ENCODE measurements around the gene TEAD1. TPM values are rescaled to one million over a fixed set of nuclear protein-coding genes. Genes with fewer than 3 reads are reported as not detected.

The TEAD1 gene
- total RNA-seq, 2 experiments from 2014 or later, result 0.25 to 0.83 TPM

- no peak for DNase-seq
- Mint-ChIP-seq H3K36me3 (ENCODE audit: low read depth) (no peaks in the 10 kb centered on the region), H3K4me1 (ENCODE audit: low read depth) (peaks cover 6% of the 10 kb centered on the region), H3K27me3 (peaks cover 12% of the 10 kb centered on the region), H3K9me3 (no peaks in the 10 kb centered on the region), H3K27ac (no peak overlapping the region), H3K4me3 (no peak overlapping the region)
- ATAC-seq, result no peak
- POLR2A ChIA-PET, result no interaction called here
- TF ChIP-seq, protein P1, sequence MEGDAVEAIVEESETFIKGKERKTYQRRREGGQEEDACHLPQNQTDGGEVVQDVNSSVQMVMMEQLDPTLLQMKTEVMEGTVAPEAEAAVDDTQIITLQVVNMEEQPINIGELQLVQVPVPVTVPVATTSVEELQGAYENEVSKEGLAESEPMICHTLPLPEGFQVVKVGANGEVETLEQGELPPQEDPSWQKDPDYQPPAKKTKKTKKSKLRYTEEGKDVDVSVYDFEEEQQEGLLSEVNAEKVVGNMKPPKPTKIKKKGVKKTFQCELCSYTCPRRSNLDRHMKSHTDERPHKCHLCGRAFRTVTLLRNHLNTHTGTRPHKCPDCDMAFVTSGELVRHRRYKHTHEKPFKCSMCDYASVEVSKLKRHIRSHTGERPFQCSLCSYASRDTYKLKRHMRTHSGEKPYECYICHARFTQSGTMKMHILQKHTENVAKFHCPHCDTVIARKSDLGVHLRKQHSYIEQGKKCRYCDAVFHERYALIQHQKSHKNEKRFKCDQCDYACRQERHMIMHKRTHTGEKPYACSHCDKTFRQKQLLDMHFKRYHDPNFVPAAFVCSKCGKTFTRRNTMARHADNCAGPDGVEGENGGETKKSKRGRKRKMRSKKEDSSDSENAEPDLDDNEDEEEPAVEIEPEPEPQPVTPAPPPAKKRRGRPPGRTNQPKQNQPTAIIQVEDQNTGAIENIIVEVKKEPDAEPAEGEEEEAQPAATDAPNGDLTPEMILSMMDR (IDR thresholded peaks at IDR 0.05), result no peak
- CTCF ChIA-PET, result no interaction called here
- intact Hi-C loops (cut with micrococcal nuclease), result no loop called here
These were observed 33.9 kb upstream of the TEAD1 start for GRCh38 chr11:12640355-12640754.

GRCh38 chr11:12640926-12641849 is 33.0 kb upstream of the TEAD1 start:
- POLR2A ChIA-PET, result no interaction called here

GRCh38 chr11:12642040-12642439 is 32.2 kb upstream of the TEAD1 start:
- no peak overlapping the region for H3K27ac Mint-ChIP-seq
- ChIA-PET CTCF (interaction anchor here (0.7 to 1.3 kb wide), 3 partner anchors 10 to 252 kb away, joined by 3 read pairs; no protein-coding TSS in a partner anchor), POLR2A (no interaction called here)
- TF ChIP-seq, protein P1 (IDR thresholded peaks at IDR 0.05), result no peak
- DNase-seq, result no peak
- no peaks in the 10 kb centered on the region for H3K36me3 Mint-ChIP-seq (ENCODE audit: low read depth)
- H3K27me3 Mint-ChIP-seq, result peaks cover 16% of the 10 kb centered on the region
- H3K4me3 Mint-ChIP-seq, result no peak overlapping the region
- ATAC-seq, result no peak
- peaks cover 6% of the 10 kb centered on the region for H3K4me1 Mint-ChIP-seq (ENCODE audit: low read depth)
- intact Hi-C loops (cut with micrococcal nuclease), result no loop called here
- no peaks in the 10 kb centered on the region for H3K9me3 Mint-ChIP-seq

More at GRCh38 chr11:12640926-12641849, 33.0 kb upstream of the TEAD1 start:
- DNase-seq (no peak), ATAC-seq (no peak)
- intact Hi-C loops (cut with micrococcal nuclease), result no loop called here
- H3K4me3 Mint-ChIP-seq, result no peak overlapping the region
- H3K9me3 Mint-ChIP-seq, result no peaks in the 10 kb centered on the region
- H3K27me3 Mint-ChIP-seq, result peaks cover 14% of the 10 kb centered on the region
- TF ChIP-seq, protein P1 (IDR thresholded peaks at IDR 0.05), result no peak
- H3K4me1 Mint-ChIP-seq (ENCODE audit: low read depth), result peaks cover 6% of the 10 kb centered on the region
- H3K36me3 Mint-ChIP-seq (ENCODE audit: low read depth), result no peaks in the 10 kb centered on the region
- CTCF ChIA-PET, result interaction anchor here (1.3 kb wide), 1 partner anchor 11 kb away, joined by 3 read pairs; no protein-coding TSS in a partner anchor
- H3K27ac Mint-ChIP-seq, result no peak overlapping the region

DNA sequence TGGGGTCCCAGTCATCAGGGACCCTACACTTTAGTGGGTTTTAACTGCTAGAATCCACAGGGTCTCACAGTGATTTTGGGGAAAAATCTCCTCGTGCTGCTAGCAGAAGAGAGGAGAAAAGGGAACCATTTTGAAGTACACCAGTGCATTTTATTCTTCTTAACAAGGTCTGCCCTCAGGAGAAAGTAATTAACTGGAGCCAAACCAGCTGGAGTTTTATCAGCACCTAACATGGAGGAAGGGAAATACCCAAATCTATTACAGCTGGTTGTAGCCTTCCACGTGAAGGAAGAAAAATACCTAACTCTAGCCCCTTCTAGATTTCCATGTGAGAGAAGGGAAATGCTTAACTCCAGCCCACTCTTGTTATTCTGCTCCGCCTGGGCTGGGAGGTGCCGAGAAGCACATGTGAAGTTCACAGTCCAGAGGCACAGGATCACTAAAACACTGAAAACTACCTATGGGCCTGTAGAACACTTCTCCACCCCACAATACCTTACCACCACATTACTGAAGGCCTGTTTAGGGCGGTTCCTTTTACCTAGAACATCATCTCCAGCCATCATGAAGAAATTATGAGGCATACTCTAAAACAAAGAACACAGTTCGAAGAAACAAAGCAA is 31.3 kb upstream of the TEAD1 start:
- Mint-ChIP-seq H3K36me3 (ENCODE audit: low read depth) (no peaks in the 10 kb centered on the region), H3K27me3 (peaks cover 17% of the 10 kb centered on the region), H3K4me1 (ENCODE audit: low read depth) (peaks cover 6% of the 10 kb centered on the region), H3K9me3 (no peaks in the 10 kb centered on the region), H3K27ac (no peak overlapping the region), H3K4me3 (no peak overlapping the region)
- POLR2A ChIA-PET, result no interaction called here
- intact Hi-C loops (cut with micrococcal nuclease), result no loop called here
- DNase-seq (no peak), ATAC-seq (no peak)
- TF ChIP-seq, protein P1 (IDR thresholded peaks at IDR 0.05), result no peak
- CTCF ChIA-PET, result interaction anchor here (0.7 to 1.3 kb wide), 3 partner anchors 9 to 251 kb away, joined by 3 read pairs; no protein-coding TSS in a partner anchor

DNA sequence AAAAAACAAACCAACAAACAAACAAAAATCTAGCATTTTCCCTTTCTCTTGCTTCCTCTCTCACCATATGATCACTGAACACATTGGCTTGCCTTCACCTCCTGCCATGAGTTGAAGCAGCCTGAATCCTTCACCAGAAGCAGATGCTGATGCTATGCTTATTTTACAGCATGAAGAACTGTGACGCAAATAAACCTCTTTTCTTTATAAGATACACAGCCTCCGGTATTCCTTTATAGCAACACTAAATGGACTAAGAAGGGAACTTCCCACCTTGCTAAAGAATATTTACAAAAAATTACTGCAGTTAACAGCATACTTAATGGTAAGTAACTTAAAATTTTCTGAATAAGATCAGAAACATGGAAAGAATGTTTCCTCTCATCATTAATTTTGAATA is 27.7 kb upstream of the TEAD1 start:
- DNase-seq (no peak), ATAC-seq (no peak)
- intact Hi-C loops (cut with micrococcal nuclease), result no loop called here
- CTCF ChIA-PET, result no interaction called here
- Mint-ChIP-seq H3K27me3 (peaks cover 7% of the 10 kb centered on the region), H3K27ac (no peak overlapping the region), H3K4me1 (ENCODE audit: low read depth) (peaks cover 6% of the 10 kb centered on the region), H3K4me3 (no peak overlapping the region), H3K9me3 (no peaks in the 10 kb centered on the region), H3K36me3 (ENCODE audit: low read depth) (no peaks in the 10 kb centered on the region)
- TF ChIP-seq, protein P1 (IDR thresholded peaks at IDR 0.05), result no peak
- POLR2A ChIA-PET, result interaction anchor here (0.6 kb wide), 1 partner anchor 34 kb away, joined by 3 read pairs; no protein-coding TSS in a partner anchor
